Measurements from ENCODE around the gene CYP4F22.

CYP4F22 gene

DNA sequence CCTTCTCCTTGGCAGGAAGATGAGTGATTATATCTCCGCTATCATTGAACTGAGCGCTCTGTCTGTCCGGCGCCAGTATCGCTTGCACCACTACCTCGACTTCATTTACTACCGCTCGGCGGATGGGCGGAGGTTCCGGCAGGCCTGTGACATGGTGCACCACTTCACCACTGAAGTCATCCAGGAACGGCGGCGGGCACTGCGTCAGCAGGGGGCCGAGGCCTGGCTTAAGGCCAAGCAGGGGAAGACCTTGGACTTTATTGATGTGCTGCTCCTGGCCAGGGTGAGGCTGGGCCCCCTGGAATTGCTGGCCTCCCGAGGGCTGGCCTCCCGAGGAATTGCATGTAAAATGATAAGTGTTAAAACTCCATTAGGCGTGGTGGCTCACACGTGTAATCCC, 32.1 kb downstream of the CYP4F22 start:
- no peaks in the 10 kb centered on the region for H3K27me3 ChIP-seq (ENCODE audit: low read depth, low read length)
- H3K79me2 ChIP-seq (ENCODE audit: low read length): no peaks in the 10 kb centered on the region
- H3K36me3 ChIP-seq (replicated peaks; ENCODE audit: low read depth, low read length): no peaks in the 10 kb centered on the region
- H2AFZ ChIP-seq (ENCODE audit: low read depth, low read length): no peak overlapping the region
- no peak overlapping the region for H3K27ac ChIP-seq (ENCODE audit: low read length)
- peaks cover 6% of the 10 kb centered on the region; the same call in 1 of the 2 replicates for H3K4me1 ChIP-seq (ENCODE audit: low read length)
- no peak overlapping the region for H3K9ac ChIP-seq (ENCODE audit: low read length)
- no peaks in the 10 kb centered on the region for H4K20me1 ChIP-seq (ENCODE audit: insufficient read depth, low read length)
- TF ChIP-seq, protein P1, sequence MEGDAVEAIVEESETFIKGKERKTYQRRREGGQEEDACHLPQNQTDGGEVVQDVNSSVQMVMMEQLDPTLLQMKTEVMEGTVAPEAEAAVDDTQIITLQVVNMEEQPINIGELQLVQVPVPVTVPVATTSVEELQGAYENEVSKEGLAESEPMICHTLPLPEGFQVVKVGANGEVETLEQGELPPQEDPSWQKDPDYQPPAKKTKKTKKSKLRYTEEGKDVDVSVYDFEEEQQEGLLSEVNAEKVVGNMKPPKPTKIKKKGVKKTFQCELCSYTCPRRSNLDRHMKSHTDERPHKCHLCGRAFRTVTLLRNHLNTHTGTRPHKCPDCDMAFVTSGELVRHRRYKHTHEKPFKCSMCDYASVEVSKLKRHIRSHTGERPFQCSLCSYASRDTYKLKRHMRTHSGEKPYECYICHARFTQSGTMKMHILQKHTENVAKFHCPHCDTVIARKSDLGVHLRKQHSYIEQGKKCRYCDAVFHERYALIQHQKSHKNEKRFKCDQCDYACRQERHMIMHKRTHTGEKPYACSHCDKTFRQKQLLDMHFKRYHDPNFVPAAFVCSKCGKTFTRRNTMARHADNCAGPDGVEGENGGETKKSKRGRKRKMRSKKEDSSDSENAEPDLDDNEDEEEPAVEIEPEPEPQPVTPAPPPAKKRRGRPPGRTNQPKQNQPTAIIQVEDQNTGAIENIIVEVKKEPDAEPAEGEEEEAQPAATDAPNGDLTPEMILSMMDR (IDR thresholded peaks at IDR 0.05; ENCODE audit: low read depth, low read length): no peak
- no peak for TF ChIP-seq EZH2phosphoT487 (IDR thresholded peaks at IDR 0.05; ENCODE audit: low read depth)
- no peaks in the 10 kb centered on the region for H3K9me3 ChIP-seq (ENCODE audit: insufficient read depth, low read length)
- no peak overlapping the region for H3K4me2 ChIP-seq (ENCODE audit: low read length)
- no peak overlapping the region for H3K4me3 ChIP-seq (ENCODE audit: low read length)

DNA sequence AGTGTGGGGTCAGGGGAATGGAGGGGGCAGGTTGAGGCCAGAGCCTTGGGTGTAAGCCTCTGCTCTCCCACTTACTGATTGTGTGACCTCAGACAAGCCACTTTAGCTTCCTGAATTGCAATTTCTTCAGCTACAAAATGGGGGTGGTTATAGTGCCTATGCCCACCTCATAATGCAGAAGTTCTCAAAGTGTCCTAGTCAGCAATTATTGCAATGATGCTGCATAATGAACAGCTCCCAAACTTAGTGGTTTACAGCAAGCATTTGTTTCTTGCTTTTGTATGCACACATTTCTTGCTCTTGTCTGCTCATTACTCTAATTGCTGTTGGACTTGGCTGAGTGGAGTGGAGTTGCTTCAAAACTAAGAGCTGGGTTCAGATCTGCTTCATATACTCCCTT, 36.0 kb downstream of the CYP4F22 start:
- Histone ChIP-seq H3K9me3 (ENCODE audit: insufficient read depth, low read length) (no peaks in the 10 kb centered on the region), H2AFZ (ENCODE audit: low read depth, low read length) (no peak overlapping the region), H3K36me3 (replicated peaks; ENCODE audit: low read depth, low read length) (no peaks in the 10 kb centered on the region), H3K4me2 (ENCODE audit: low read length) (no peak overlapping the region), H3K27ac (ENCODE audit: low read length) (no peak overlapping the region), H4K20me1 (ENCODE audit: insufficient read depth, low read length) (no peaks in the 10 kb centered on the region), H3K4me3 (ENCODE audit: low read length) (no peak overlapping the region), H3K9ac (ENCODE audit: low read length) (no peak overlapping the region), H3K4me1 (ENCODE audit: low read length) (peaks cover 6% of the 10 kb centered on the region; the same call in 1 of the 2 replicates), H3K79me2 (ENCODE audit: low read length) (no peaks in the 10 kb centered on the region), H3K27me3 (ENCODE audit: low read depth, low read length) (no peaks in the 10 kb centered on the region)
- no peak for TF ChIP-seq EZH2phosphoT487 (IDR thresholded peaks at IDR 0.05; ENCODE audit: low read depth)
- TF ChIP-seq, protein P1 (IDR thresholded peaks at IDR 0.05; ENCODE audit: low read depth, low read length): no peak

DNA sequence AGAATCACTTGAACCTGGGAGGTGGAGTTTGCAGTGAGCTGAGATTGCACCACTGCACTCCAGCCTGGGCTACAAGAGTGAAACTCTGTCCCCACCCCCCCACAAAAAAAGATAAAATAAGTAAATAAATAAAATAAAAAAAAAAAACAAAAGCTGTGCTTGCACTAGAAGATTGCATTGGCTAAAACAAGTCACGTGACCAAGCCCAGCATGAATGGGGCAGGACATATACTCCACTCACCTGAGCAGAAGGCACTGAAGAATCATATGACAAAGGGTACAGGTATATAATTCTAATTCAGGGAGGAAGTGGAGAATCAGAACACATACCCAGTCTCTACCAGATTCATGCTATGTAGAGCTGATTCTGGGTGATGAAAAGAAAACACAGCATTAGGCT, 36.6 kb downstream of the CYP4F22 start:
- Histone ChIP-seq H3K9ac (ENCODE audit: low read length) (no peak overlapping the region), H3K4me2 (ENCODE audit: low read length) (no peak overlapping the region), H3K9me3 (ENCODE audit: insufficient read depth, low read length) (no peaks in the 10 kb centered on the region), H3K27me3 (ENCODE audit: low read depth, low read length) (no peaks in the 10 kb centered on the region), H4K20me1 (ENCODE audit: insufficient read depth, low read length) (no peaks in the 10 kb centered on the region), H3K4me3 (ENCODE audit: low read length) (no peak overlapping the region), H3K4me1 (ENCODE audit: low read length) (no peaks in the 10 kb centered on the region), H3K27ac (ENCODE audit: low read length) (no peak overlapping the region), H3K79me2 (ENCODE audit: low read length) (no peaks in the 10 kb centered on the region), H2AFZ (ENCODE audit: low read depth, low read length) (no peak overlapping the region), H3K36me3 (replicated peaks; ENCODE audit: low read depth, low read length) (no peaks in the 10 kb centered on the region)
- TF ChIP-seq EZH2phosphoT487 (IDR thresholded peaks at IDR 0.05; ENCODE audit: low read depth): no peak
- TF ChIP-seq, protein P1 (IDR thresholded peaks at IDR 0.05; ENCODE audit: low read depth, low read length): no peak

DNA sequence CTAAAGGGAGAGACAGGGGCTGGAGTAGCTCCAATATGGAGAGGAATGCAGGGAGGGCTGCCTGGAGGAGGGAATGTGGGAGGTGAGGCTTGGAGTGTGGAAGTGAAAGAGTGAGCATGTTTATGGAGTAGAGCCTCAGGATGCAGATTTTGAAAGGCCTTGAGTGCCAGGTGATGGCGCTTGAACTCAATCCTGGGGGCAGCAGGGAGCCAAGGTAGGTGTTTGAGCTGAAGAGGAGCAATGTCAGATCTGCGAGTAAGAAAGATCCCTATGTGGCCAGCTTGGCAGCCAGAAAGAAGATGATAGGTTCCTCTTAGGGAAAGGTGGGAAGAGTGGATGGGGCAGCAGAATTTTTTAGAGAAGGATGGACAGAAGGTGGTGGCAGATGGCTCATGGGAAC, 40.3 kb downstream of the CYP4F22 start:
- H3K27ac ChIP-seq (ENCODE audit: low read length): no peak overlapping the region
- H3K4me3 ChIP-seq (ENCODE audit: low read length): no peak overlapping the region
- H3K9ac ChIP-seq (ENCODE audit: low read length): no peak overlapping the region
- H3K27me3 ChIP-seq (ENCODE audit: low read depth, low read length): peaks cover 4% of the 10 kb centered on the region; the same call in 1 of the 2 replicates
- H3K4me1 ChIP-seq (ENCODE audit: low read length): no peaks in the 10 kb centered on the region
- no peaks in the 10 kb centered on the region for H3K9me3 ChIP-seq (ENCODE audit: insufficient read depth, low read length)
- TF ChIP-seq, protein P1 (IDR thresholded peaks at IDR 0.05; ENCODE audit: low read depth, low read length): no peak
- TF ChIP-seq EZH2phosphoT487 (IDR thresholded peaks at IDR 0.05; ENCODE audit: low read depth): no peak
- no peak overlapping the region for H3K4me2 ChIP-seq (ENCODE audit: low read length)
- H3K79me2 ChIP-seq (ENCODE audit: low read length): no peaks in the 10 kb centered on the region
- no peak overlapping the region for H2AFZ ChIP-seq (ENCODE audit: low read depth, low read length)
- H4K20me1 ChIP-seq (ENCODE audit: insufficient read depth, low read length): no peaks in the 10 kb centered on the region
- no peaks in the 10 kb centered on the region for H3K36me3 ChIP-seq (replicated peaks; ENCODE audit: low read depth, low read length)

Measured in OCI-LY3 (cell line).